ENCODE results near the gene SLC25A11.

The SLC25A11 gene

GRCh38 chr17:4950075-4950745 lies 10.4 kb upstream of the SLC25A11 start:
- Histone ChIP-seq H3K4me3 (ENCODE audit: low read length) (peak overlapping the region; percentile 42; the same call in 1 of the 2 replicates), H3K36me3 (ENCODE audit: control insufficient read depth, insufficient read depth, low read length) (peaks cover 11% of the 10 kb centered on the region), H3K27ac (ENCODE audit: low read length) (no peak overlapping the region), H3K27me3 (ENCODE audit: control insufficient read depth, insufficient read depth, low read length) (no peaks in the 10 kb centered on the region), H3K9me3 (ENCODE audit: control insufficient read depth, insufficient read depth, low read length) (no peaks in the 10 kb centered on the region), H3K4me1 (ENCODE audit: control insufficient read depth, insufficient read depth, low read length) (peaks cover 5% of the 10 kb centered on the region; the same call in 1 of the 2 replicates)
- DNase-seq (ENCODE audit: low read depth, low spot score) = no peak
- no CpG with 5 or more reads among the region's 52 CpGs for WGBS (ENCODE audit: insufficient coverage, insufficient read length)

- no peak for DNase-seq (ENCODE audit: low read depth, low spot score)
- Histone ChIP-seq H3K4me1 (ENCODE audit: control insufficient read depth, insufficient read depth, low read length) (peaks cover 5% of the 10 kb centered on the region; the same call in 1 of the 2 replicates), H3K9me3 (ENCODE audit: control insufficient read depth, insufficient read depth, low read length) (no peaks in the 10 kb centered on the region), H3K27me3 (ENCODE audit: control insufficient read depth, insufficient read depth, low read length) (no peaks in the 10 kb centered on the region), H3K4me3 (ENCODE audit: low read length) (peak overlapping the region; percentile 70; the same call in 1 of the 2 replicates), H3K36me3 (ENCODE audit: control insufficient read depth, insufficient read depth, low read length) (peaks cover 15% of the 10 kb centered on the region), H3K27ac (ENCODE audit: low read length) (peak overlapping the region; percentile 11)
- no CpG with 5 or more reads among the region's 75 CpGs for WGBS (ENCODE audit: insufficient coverage, insufficient read length)
Observed at GRCh38 chr17:4949321-4950074, 9.7 kb upstream of the SLC25A11 start.

DNA sequence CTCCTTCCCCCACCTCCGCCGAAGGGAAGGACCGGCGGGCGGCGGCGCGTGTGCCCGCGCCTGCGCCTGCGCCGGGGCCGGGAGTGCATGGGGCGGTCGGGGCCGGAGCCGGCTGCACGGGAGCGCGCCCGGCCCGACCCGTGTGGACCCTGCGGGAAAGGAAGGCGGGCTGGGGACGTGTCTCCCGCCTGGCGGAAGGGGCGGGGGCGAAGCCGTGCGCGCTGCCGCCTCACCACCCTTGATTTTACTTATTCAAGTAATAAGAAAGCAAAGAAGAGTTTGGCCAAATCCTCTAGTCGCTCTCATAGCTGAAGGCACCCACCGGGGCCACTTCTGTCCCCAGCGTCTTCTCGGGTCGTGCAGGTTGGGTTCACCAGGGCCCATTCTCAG lies 9.1 kb upstream of the SLC25A11 start:
- H3K9me3 ChIP-seq (ENCODE audit: control insufficient read depth, insufficient read depth, low read length) = no peaks in the 10 kb centered on the region
- H3K27me3 ChIP-seq (ENCODE audit: control insufficient read depth, insufficient read depth, low read length) = no peaks in the 10 kb centered on the region
- peaks cover 5% of the 10 kb centered on the region; the same call in 1 of the 2 replicates for H3K4me1 ChIP-seq (ENCODE audit: control insufficient read depth, insufficient read depth, low read length)
- no peak for DNase-seq (ENCODE audit: low read depth, low spot score)
- H3K4me3 ChIP-seq (ENCODE audit: low read length) = peak overlapping the region; percentile 70; the same call in 1 of the 2 replicates
- WGBS (ENCODE audit: insufficient coverage, insufficient read length) = no CpG with 5 or more reads among the region's 40 CpGs
- H3K27ac ChIP-seq (ENCODE audit: low read length) = peak overlapping the region; percentile 11
- peaks cover 17% of the 10 kb centered on the region for H3K36me3 ChIP-seq (ENCODE audit: control insufficient read depth, insufficient read depth, low read length)

DNA sequence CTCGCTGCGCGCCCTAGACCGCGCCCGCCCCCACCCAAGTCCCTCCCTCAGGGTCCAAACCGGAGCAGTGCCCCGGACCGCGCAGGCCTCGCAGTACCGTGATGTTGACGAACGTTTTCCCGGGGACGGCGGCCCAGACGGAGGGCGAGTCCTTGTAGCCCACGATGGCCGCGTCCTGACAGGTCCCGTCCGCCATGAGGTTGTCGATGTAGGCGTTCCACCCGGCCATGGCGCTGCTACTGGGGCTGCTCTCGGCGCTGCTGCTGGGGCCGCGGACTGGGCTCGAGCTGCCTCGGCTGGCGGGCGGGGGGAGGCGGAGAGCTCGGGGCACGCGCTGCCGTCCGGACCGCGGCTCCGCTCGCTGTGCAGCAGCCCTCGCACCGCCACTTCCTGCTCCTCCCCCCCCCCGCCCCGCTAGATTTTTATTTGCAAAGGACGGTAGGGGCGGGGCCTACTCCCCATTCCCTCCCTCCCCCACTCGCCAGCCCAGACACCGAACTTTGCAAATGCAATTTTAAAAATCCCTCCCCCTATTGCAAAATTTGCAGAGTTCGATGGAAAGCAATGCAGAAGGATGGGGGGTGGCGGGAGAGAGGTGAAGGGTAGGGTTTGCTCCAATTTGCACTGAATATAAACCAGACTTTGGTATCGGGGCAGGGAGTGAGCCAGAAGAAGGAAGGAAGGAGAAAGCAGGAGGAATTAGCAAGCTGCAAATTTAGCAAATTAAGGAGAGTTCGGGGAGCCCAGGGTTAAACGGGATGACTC lies 8.5 kb upstream of the SLC25A11 start, which contains the start of gene PFN1:
Gene PFN1 (minus strand): TSS at position 365 of the 765 bp plus-strand sequence. CDS start 136 bp downstream, at position 229.
- Histone ChIP-seq H3K27me3 (ENCODE audit: control insufficient read depth, insufficient read depth, low read length) (no peaks in the 10 kb centered on the region), H3K4me1 (ENCODE audit: control insufficient read depth, insufficient read depth, low read length) (peaks cover 5% of the 10 kb centered on the region; the same call in 1 of the 2 replicates), H3K36me3 (ENCODE audit: control insufficient read depth, insufficient read depth, low read length) (peaks cover 19% of the 10 kb centered on the region), H3K4me3 (ENCODE audit: low read length) (peak within 1 kb of the TSS; percentile 70), H3K27ac (ENCODE audit: low read length) (peak within 1 kb of the TSS; percentile 45), H3K9me3 (ENCODE audit: control insufficient read depth, insufficient read depth, low read length) (no peaks in the 10 kb centered on the region)
- no peak for DNase-seq (ENCODE audit: low read depth, low spot score)
- no CpG with 5 or more reads among the region's 59 CpGs for WGBS (ENCODE audit: insufficient coverage, insufficient read length)

DNA sequence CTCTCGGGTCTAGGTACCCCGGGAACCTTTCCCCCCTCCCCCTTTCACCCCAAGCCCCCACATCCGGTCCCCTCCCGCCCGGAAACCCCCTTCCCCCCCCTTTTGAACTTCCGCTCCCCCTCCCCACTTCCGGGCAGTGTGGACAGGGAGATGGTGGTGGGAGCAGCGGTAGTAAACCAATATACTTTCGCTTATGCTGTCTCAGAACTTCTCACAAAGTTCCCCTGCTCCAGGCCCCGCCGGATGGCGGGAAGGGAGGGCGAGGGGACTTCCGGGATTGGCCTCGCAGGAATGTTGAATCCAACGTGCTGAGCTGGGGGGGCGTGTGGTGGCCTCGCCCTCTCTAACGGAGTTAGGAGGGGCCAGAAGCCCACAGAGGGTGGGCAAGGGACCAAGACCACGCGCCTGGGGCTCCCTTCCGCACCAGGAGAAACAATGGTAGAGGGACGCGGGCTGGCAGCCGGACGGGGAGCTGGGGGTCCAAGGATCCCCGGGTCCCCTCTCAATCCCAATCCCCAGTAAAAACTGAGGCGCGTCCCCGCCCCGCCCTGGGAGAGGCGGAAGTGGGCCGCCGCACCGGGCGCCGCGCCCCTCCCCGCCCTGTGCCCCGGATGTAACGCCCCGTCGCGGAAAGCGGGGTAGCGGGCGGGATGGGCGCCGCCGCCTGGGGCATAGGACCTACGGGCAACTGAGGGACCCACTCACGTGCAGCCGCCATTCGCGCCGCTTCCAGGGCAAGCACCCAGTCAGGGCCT lies 7.7 kb upstream of the SLC25A11 start:
- Histone ChIP-seq H3K36me3 (ENCODE audit: control insufficient read depth, insufficient read depth, low read length) (peaks cover 26% of the 10 kb centered on the region), H3K27me3 (ENCODE audit: control insufficient read depth, insufficient read depth, low read length) (no peaks in the 10 kb centered on the region), H3K4me3 (ENCODE audit: low read length) (peak overlapping the region; percentile 70), H3K4me1 (ENCODE audit: control insufficient read depth, insufficient read depth, low read length) (peaks cover 5% of the 10 kb centered on the region; the same call in 1 of the 2 replicates), H3K27ac (ENCODE audit: low read length) (peak overlapping the region; percentile 45), H3K9me3 (ENCODE audit: control insufficient read depth, insufficient read depth, low read length) (no peaks in the 10 kb centered on the region)
- WGBS (ENCODE audit: insufficient coverage, insufficient read length) = no CpG with 5 or more reads among the region's 56 CpGs
- no peak for DNase-seq (ENCODE audit: low read depth, low spot score)

DNA sequence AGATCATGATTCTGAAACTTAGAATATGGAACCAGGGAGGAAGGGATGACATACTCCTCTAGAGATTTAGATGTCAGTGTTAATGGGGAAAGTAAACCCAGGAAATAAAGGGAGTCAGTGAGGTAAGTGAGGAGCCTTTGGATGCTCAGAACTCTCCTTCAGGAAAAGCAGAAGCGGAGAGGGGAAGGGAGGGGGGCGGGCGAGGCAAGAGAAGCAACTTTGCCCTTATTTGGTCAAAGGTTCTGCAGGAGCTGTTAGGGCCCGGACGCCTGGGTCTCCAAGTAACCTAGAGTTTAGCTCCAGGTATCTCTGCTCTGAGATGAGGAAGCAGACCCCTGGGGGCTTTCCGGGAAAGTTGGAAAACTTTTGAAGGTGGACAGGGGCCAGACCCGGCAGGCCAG lies 7.2 kb upstream of the SLC25A11 start:
- no peaks in the 10 kb centered on the region for H3K9me3 ChIP-seq (ENCODE audit: control insufficient read depth, insufficient read depth, low read length)
- peak overlapping the region; percentile 70; the same call in 1 of the 2 replicates for H3K4me3 ChIP-seq (ENCODE audit: low read length)
- H3K27ac ChIP-seq (ENCODE audit: low read length) = no peak overlapping the region
- peaks cover 26% of the 10 kb centered on the region for H3K36me3 ChIP-seq (ENCODE audit: control insufficient read depth, insufficient read depth, low read length)
- peaks cover 5% of the 10 kb centered on the region; the same call in 1 of the 2 replicates for H3K4me1 ChIP-seq (ENCODE audit: control insufficient read depth, insufficient read depth, low read length)
- no peaks in the 10 kb centered on the region for H3K27me3 ChIP-seq (ENCODE audit: control insufficient read depth, insufficient read depth, low read length)
- WGBS (ENCODE audit: insufficient coverage, insufficient read length) = no CpG with 5 or more reads among the region's 7 CpGs
- DNase-seq (ENCODE audit: low read depth, low spot score) = no peak

- Histone ChIP-seq H3K36me3 (ENCODE audit: control insufficient read depth, insufficient read depth, low read length) (peaks cover 26% of the 10 kb centered on the region), H3K4me3 (ENCODE audit: low read length) (peak overlapping the region; percentile 70; the same call in 1 of the 2 replicates), H3K27me3 (ENCODE audit: control insufficient read depth, insufficient read depth, low read length) (no peaks in the 10 kb centered on the region), H3K4me1 (ENCODE audit: control insufficient read depth, insufficient read depth, low read length) (peaks cover 5% of the 10 kb centered on the region; the same call in 1 of the 2 replicates), H3K9me3 (ENCODE audit: control insufficient read depth, insufficient read depth, low read length) (no peaks in the 10 kb centered on the region), H3K27ac (ENCODE audit: low read length) (no peak overlapping the region)
- no peak for DNase-seq (ENCODE audit: low read depth, low spot score)
- WGBS (ENCODE audit: insufficient coverage, insufficient read length) = no CpG with 5 or more reads among the region's 16 CpGs
Observed at GRCh38 chr17:4946312-4946976, 6.6 kb upstream of the SLC25A11 start.

DNA sequence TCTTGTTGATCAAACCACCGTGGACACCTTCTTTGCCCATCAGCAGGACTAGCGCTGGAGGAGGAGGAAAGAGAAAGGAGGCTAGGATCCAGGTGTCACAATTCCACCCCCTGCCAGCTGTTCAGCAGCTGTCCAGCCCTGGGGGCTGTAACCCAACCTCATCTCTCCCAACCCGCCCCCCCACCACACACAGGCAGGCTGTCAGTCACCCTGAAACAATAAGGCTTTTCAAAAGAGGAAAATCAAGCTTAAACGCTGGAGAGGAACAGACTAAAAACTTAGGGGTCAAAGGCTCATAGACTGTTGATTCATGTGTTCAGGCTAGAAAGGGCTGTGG lies 6.1 kb upstream of the SLC25A11 start:
- Histone ChIP-seq H3K4me3 (ENCODE audit: low read length) (no peak overlapping the region), H3K9me3 (ENCODE audit: control insufficient read depth, insufficient read depth, low read length) (no peaks in the 10 kb centered on the region), H3K27ac (ENCODE audit: low read length) (no peak overlapping the region), H3K4me1 (ENCODE audit: control insufficient read depth, insufficient read depth, low read length) (peaks cover 3% of the 10 kb centered on the region; the same call in 1 of the 2 replicates), H3K36me3 (ENCODE audit: control insufficient read depth, insufficient read depth, low read length) (peaks cover 26% of the 10 kb centered on the region), H3K27me3 (ENCODE audit: control insufficient read depth, insufficient read depth, low read length) (no peaks in the 10 kb centered on the region)
- no CpG with 5 or more reads among the region's 4 CpGs for WGBS (ENCODE audit: insufficient coverage, insufficient read length)
- no peak for DNase-seq (ENCODE audit: low read depth, low spot score)

GRCh38 chr17:4945176-4945943 lies 5.5 kb upstream of the SLC25A11 start:
- Histone ChIP-seq H3K4me1 (ENCODE audit: control insufficient read depth, insufficient read depth, low read length) (peaks cover 3% of the 10 kb centered on the region; the same call in 1 of the 2 replicates), H3K9me3 (ENCODE audit: control insufficient read depth, insufficient read depth, low read length) (no peaks in the 10 kb centered on the region), H3K4me3 (ENCODE audit: low read length) (no peak overlapping the region), H3K27ac (ENCODE audit: low read length) (no peak overlapping the region), H3K36me3 (ENCODE audit: control insufficient read depth, insufficient read depth, low read length) (peaks cover 26% of the 10 kb centered on the region), H3K27me3 (ENCODE audit: control insufficient read depth, insufficient read depth, low read length) (no peaks in the 10 kb centered on the region)
- WGBS (ENCODE audit: insufficient coverage, insufficient read length) = 100% methylated on average over 1 of the region's 7 CpGs
- no peak for DNase-seq (ENCODE audit: low read depth, low spot score)

Data from iPS DF 6.9 (cell line).